ENCODE measurements around the gene MICALL2. TPM values are rescaled to one million over a fixed set of nuclear protein-coding genes. Genes with fewer than 3 reads are reported as not detected.

MICALL2 gene
- total RNA-seq, 1 experiment from 2014 or later = 15.7 TPM

GRCh38 chr7:1493129-1493528 lies 33.9 kb upstream of the MICALL2 start (continued):
- TF ChIP-seq ATF6 (CRISPR knock-in tag; IDR thresholded peaks at IDR 0.05) (no peak), TP53 (CRISPR knock-in tag; IDR thresholded peaks at IDR 0.05) (no peak), OVOL2 (CRISPR knock-in tag; IDR thresholded peaks at IDR 0.05; ENCODE audit: borderline replicate concordance) (no peak), ZNF671 (CRISPR knock-in tag; IDR thresholded peaks at IDR 0.05) (no peak), MYBL2 (CRISPR knock-in tag; IDR thresholded peaks at IDR 0.05) (no peak), ELF4 (CRISPR knock-in tag; IDR thresholded peaks at IDR 0.05; ENCODE audit: low read depth) (no peak), FOXJ3 (CRISPR knock-in tag; IDR thresholded peaks at IDR 0.05; ENCODE audit: borderline replicate concordance) (no peak), MXD4 (CRISPR knock-in tag; IDR thresholded peaks at IDR 0.05; ENCODE audit: borderline replicate concordance) (no peak), HMGXB4 (CRISPR knock-in tag; IDR thresholded peaks at IDR 0.05) (no peak)
- TF ChIP-seq, protein P1, sequence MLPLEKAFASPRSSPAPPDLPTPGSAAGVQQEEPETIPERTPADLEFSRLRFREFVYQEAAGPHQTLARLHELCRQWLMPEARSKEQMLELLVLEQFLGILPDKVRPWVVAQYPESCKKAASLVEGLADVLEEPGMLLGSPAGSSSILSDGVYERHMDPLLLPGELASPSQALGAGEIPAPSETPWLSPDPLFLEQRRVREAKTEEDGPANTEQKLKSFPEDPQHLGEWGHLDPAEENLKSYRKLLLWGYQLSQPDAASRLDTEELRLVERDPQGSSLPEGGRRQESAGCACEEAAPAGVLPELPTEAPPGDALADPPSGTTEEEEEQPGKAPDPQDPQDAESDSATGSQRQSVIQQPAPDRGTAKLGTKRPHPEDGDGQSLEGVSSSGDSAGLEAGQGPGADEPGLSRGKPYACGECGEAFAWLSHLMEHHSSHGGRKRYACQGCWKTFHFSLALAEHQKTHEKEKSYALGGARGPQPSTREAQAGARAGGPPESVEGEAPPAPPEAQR (CRISPR knock-in tag; IDR thresholded peaks at IDR 0.05) = no peak
- TF ChIP-seq, protein P2, sequence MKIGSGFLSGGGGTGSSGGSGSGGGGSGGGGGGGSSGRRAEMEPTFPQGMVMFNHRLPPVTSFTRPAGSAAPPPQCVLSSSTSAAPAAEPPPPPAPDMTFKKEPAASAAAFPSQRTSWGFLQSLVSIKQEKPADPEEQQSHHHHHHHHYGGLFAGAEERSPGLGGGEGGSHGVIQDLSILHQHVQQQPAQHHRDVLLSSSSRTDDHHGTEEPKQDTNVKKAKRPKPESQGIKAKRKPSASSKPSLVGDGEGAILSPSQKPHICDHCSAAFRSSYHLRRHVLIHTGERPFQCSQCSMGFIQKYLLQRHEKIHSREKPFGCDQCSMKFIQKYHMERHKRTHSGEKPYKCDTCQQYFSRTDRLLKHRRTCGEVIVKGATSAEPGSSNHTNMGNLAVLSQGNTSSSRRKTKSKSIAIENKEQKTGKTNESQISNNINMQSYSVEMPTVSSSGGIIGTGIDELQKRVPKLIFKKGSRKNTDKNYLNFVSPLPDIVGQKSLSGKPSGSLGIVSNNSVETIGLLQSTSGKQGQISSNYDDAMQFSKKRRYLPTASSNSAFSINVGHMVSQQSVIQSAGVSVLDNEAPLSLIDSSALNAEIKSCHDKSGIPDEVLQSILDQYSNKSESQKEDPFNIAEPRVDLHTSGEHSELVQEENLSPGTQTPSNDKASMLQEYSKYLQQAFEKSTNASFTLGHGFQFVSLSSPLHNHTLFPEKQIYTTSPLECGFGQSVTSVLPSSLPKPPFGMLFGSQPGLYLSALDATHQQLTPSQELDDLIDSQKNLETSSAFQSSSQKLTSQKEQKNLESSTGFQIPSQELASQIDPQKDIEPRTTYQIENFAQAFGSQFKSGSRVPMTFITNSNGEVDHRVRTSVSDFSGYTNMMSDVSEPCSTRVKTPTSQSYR (CRISPR knock-in tag; IDR thresholded peaks at IDR 0.05) = no peak
- TF ChIP-seq, protein P3, sequence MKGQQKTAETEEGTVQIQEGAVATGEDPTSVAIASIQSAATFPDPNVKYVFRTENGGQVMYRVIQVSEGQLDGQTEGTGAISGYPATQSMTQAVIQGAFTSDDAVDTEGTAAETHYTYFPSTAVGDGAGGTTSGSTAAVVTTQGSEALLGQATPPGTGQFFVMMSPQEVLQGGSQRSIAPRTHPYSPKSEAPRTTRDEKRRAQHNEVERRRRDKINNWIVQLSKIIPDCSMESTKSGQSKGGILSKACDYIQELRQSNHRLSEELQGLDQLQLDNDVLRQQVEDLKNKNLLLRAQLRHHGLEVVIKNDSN (CRISPR knock-in tag; IDR thresholded peaks at IDR 0.05) = no peak

- ChIA-PET POLR2A (no interaction called here), CTCF (interaction anchor here (0.7 kb wide), 1 partner anchor 73 kb away, joined by 3 read pairs; no protein-coding TSS in a partner anchor)
- no peaks in the 10 kb centered on the region for H3K27me3 Mint-ChIP-seq (ENCODE audit: low read depth)
- 0 out of 2 replicates have a peak overlapping the region, but pooled peaks have one; percentile 9 for H3K27ac Mint-ChIP-seq
- peaks cover 41% of the 10 kb centered on the region for H3K36me3 Mint-ChIP-seq
- no peak overlapping the region for H3K4me3 Mint-ChIP-seq
- ATAC-seq (no peak), DNase-seq (ENCODE audit: low spot score) (no peak)
- H3K9me3 Mint-ChIP-seq = no peaks in the 10 kb centered on the region
- H3K4me1 Mint-ChIP-seq = no peaks in the 10 kb centered on the region
- TF ChIP-seq NFE2L1 (CRISPR knock-in tag; IDR thresholded peaks at IDR 0.05) (no peak), ATF2 (CRISPR knock-in tag; IDR thresholded peaks at IDR 0.05; ENCODE audit: borderline replicate concordance, low read depth) (no peak), PRDM15 (CRISPR knock-in tag; IDR thresholded peaks at IDR 0.05) (no peak), ZBTB43 (CRISPR knock-in tag; IDR thresholded peaks at IDR 0.05) (no peak), CDX4 (CRISPR knock-in tag; IDR thresholded peaks at IDR 0.05; ENCODE audit: borderline replicate concordance) (no peak), FOXK1 (CRISPR knock-in tag; IDR thresholded peaks at IDR 0.05) (no peak), ZNF219 (CRISPR knock-in tag; IDR thresholded peaks at IDR 0.05; ENCODE audit: borderline replicate concordance) (no peak)
Measured at GRCh38 chr7:1492640-1493039, 33.4 kb upstream of the MICALL2 start.
